Upper lobe of left lung (tissue), 4 donors: ENCODE data around the gene TNFSF12.

Source experiments
- POLR2A ChIP-seq, 4 donors: fragments of 450-650 bp; IDR thresholded peaks; one replicate each; pipeline ENCODE4 v1.5.1; 2016 to 2017; ENCODE audit warnings: antibody characterized with exemption in 4 of 4, mild to moderate bottlenecking in 2 of 4
- POLR2AphosphoS5 ChIP-seq, 2 donors: sonication (generic); formaldehyde crosslinking; IDR thresholded peaks; one replicate each; pipeline ENCODE4 v1.5.1; 2017; ENCODE audit warnings: antibody characterized with exemption in 2 of 2
- TF ChIP-seq, protein P1 (sequence below), 6 experiments: fragments of 450-650 bp in 4 of 6; fragments of 200-600 bp in 2 of 6; sonication (generic) in 2 of 6; IDR thresholded peaks; one replicate each; pipeline ENCODE4 v1.5.1; 2016 to 2019; ENCODE audit warnings: antibody characterized with exemption in 6 of 6

GRCh38 chr17:7548585-7549400 is at the start of gene TNFSF12:
- TF ChIP-seq, protein P1, sequence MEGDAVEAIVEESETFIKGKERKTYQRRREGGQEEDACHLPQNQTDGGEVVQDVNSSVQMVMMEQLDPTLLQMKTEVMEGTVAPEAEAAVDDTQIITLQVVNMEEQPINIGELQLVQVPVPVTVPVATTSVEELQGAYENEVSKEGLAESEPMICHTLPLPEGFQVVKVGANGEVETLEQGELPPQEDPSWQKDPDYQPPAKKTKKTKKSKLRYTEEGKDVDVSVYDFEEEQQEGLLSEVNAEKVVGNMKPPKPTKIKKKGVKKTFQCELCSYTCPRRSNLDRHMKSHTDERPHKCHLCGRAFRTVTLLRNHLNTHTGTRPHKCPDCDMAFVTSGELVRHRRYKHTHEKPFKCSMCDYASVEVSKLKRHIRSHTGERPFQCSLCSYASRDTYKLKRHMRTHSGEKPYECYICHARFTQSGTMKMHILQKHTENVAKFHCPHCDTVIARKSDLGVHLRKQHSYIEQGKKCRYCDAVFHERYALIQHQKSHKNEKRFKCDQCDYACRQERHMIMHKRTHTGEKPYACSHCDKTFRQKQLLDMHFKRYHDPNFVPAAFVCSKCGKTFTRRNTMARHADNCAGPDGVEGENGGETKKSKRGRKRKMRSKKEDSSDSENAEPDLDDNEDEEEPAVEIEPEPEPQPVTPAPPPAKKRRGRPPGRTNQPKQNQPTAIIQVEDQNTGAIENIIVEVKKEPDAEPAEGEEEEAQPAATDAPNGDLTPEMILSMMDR (IDR thresholded peaks at IDR 0.05) = peak in 3 of 6 experiments; percentile 3 to 63 (median 29)
- TF ChIP-seq POLR2A (IDR thresholded peaks at IDR 0.05) (peak in 2 of 4 donors; percentile 31 to 65), POLR2AphosphoS5 (IDR thresholded peaks at IDR 0.05) (peak; percentile 33 to 49)
